HepG2 (cell line): Measurements from ENCODE around the gene ARHGAP23. TPM values are rescaled to one million over a fixed set of nuclear protein-coding genes. Genes with fewer than 3 reads are reported as not detected.

Experiments
- ATAC-seq: fragments of 200-7000 bp; cut with Tn5 transposase; 3 replicates; pipeline ENCODE4 v1.9.1; 2020; ENCODE audit warnings: mild to moderate bottlenecking, moderate library complexity
- BruUV-seq: library from RNA; stranded (reverse); fragments of 400-500 nt; replicated peaks from 2 replicates; lab custom pipeline; 2021; lab: Mats Ljungman, UMichigan
- CTCF ChIA-PET: fragments of 300-600 bp; formaldehyde crosslinking; extraction: SDS; loops from one replicate; lab custom pipeline; 2021; ENCODE audit warnings: low total read pairs, inconsistent platforms, low intra/inter-chr PET ratio; lab: Yijun Ruan, JAX
- POLR2A ChIA-PET: fragments of 350-600 bp; sonication (Branson Sonifier 250); formaldehyde crosslinking; loops from one replicate; lab custom pipeline; 2020; ENCODE audit warnings: antibody characterized with exemption, inconsistent platforms; lab: Yijun Ruan, JAX
- DNase-seq: peaks from one replicate; pipeline ENCODE4 v3.0.0-alpha.2; 2015; ENCODE audit warnings: low spot score
- FAIRE-seq: peaks from 3 replicates; lab custom pipeline; 2011; peaks lifted over from hg19 to GRCh38; lab: Jason Lieb, UNC
- H2AFZ ChIP-seq: one replicate; pipeline ENCODE4 v1.6.1; 2011; ENCODE audit warnings: low read length, inconsistent platforms
- H3K27ac ChIP-seq: fragments of 300-600 bp; 3 replicates; pipeline ENCODE4 v1.8.0; 2011; ENCODE audit warnings: mixed run types, mild to moderate bottlenecking, mixed read lengths, low read length, inconsistent platforms; ENCODE audit not compliant: insufficient read depth; ENCODE audit errors: extremely low read length
- H3K27me3 ChIP-seq, 2 experiments: fragments of 200-600 bp in 1 of 2; 2 replicates in 1 of 2; 3 replicates in 1 of 2; pipeline versions ENCODE4 v1.6.0 to v1.8.0; 2011; ENCODE audit warnings: low read length in 2 of 2, mild to moderate bottlenecking in 2 of 2, moderate library complexity in 2 of 2, inconsistent platforms in 1 of 2; ENCODE audit not compliant: insufficient read depth in 2 of 2, control insufficient read depth in 1 of 2
- H3K36me3 ChIP-seq, 2 experiments: fragments of 200-600 bp in 1 of 2; replicated peaks in 1 of 2; 2 replicates in 1 of 2; 3 replicates in 1 of 2; pipeline versions ENCODE4 v1.5.1 to v1.8.0; 2011; ENCODE audit warnings: low read length in 2 of 2, inconsistent platforms in 1 of 2; ENCODE audit not compliant: insufficient read depth in 2 of 2, control insufficient read depth in 1 of 2
- H3K4me1 ChIP-seq: 2 replicates; pipeline ENCODE4 v1.5.1; 2012; ENCODE audit warnings: low read length, inconsistent platforms; ENCODE audit not compliant: insufficient read depth
- H3K4me2 ChIP-seq: 2 replicates; pipeline ENCODE4 v1.6.0; 2011; ENCODE audit warnings: low read depth, low read length, inconsistent platforms
- H3K4me3 ChIP-seq, 3 experiments: fragments of 200-600 bp in 1 of 3; sonication (generic), shearing (Covaris generic) in 1 of 3; replicated peaks in 1 of 3; 2 replicates each; pipeline ENCODE4 v1.5.1; 2011 to 2016; ENCODE audit warnings: low read length in 3 of 3, inconsistent platforms in 2 of 3, low read depth in 2 of 3, mild to moderate bottlenecking in 2 of 3, control low read depth in 1 of 3, mixed read lengths in 1 of 3; ENCODE audit not compliant: insufficient read depth in 1 of 3
- H3K79me2 ChIP-seq: one replicate; pipeline ENCODE4 v1.6.1; 2011; ENCODE audit warnings: low read length, inconsistent platforms; ENCODE audit not compliant: insufficient read depth
- H3K9ac ChIP-seq: 2 replicates; pipeline ENCODE4 v1.6.0; 2011; ENCODE audit warnings: mild to moderate bottlenecking, low read depth, low read length, inconsistent platforms; ENCODE audit not compliant: insufficient read depth
- H3K9me3 ChIP-seq: 2 replicates; pipeline ENCODE4 v1.5.1; 2012; ENCODE audit warnings: mild to moderate bottlenecking, low read length
- H4K20me1 ChIP-seq: 2 replicates; pipeline ENCODE4 v1.6.0; 2011; ENCODE audit warnings: inconsistent platforms, mild to moderate bottlenecking, low read length, moderate library complexity; ENCODE audit not compliant: insufficient read depth
- CBX5 ChIP-seq: sonication (generic); formaldehyde crosslinking; IDR thresholded peaks from 2 replicates; pipeline ENCODE4 v1.4.0; 2020; ENCODE audit warnings: missing genetic modification reagents, borderline replicate concordance
- DBP ChIP-seq: sonication (generic); formaldehyde crosslinking; IDR thresholded peaks from 2 replicates; pipeline ENCODE4 v1.4.0; 2020; ENCODE audit warnings: missing genetic modification reagents; ENCODE audit errors: not compliant biosample characterization
- HNRNPK ChIP-seq: fragments of 200-400 bp; formaldehyde crosslinking; IDR thresholded peaks from 2 replicates; pipeline ENCODE4 v1.6.1; 2018; ENCODE audit warnings: low read length, low read depth, moderate library complexity, mild to moderate bottlenecking; ENCODE audit not compliant: poor library complexity, severe bottlenecking
- MAFG ChIP-seq: sonication (generic); formaldehyde crosslinking; IDR thresholded peaks from 2 replicates; pipeline ENCODE4 v1.5.1; 2020; ENCODE audit warnings: mild to moderate bottlenecking, missing genetic modification reagents
- MTA1 ChIP-seq: sonication (generic); formaldehyde crosslinking; IDR thresholded peaks from 2 replicates; pipeline ENCODE4 v1.4.0; 2020; ENCODE audit warnings: missing genetic modification reagents, mild to moderate bottlenecking, borderline replicate concordance
- RBM22 ChIP-seq: fragments of 200-400 bp; formaldehyde crosslinking; optimal IDR thresholded peaks from 2 replicates; pipeline ENCODE3; 2017; ENCODE audit warnings: mild to moderate bottlenecking, low read length, moderate library complexity
- TAF1 ChIP-seq: sonication (generic); formaldehyde crosslinking; IDR thresholded peaks from 2 replicates; pipeline ENCODE4 v1.4.0; 2020; ENCODE audit warnings: missing genetic modification reagents
- ZBTB7A ChIP-seq: sonication (generic); formaldehyde crosslinking; IDR thresholded peaks from 2 replicates; pipeline ENCODE4 v1.8.0; 2022; ENCODE audit warnings: mild to moderate bottlenecking, missing genetic modification reagents
- ZFP41 ChIP-seq: sonication (generic); formaldehyde crosslinking; IDR thresholded peaks from 2 replicates; pipeline ENCODE4 v1.4.0; 2020; ENCODE audit warnings: mild to moderate bottlenecking, missing genetic modification reagents, borderline replicate concordance
- ZKSCAN1 ChIP-seq: fragments of 150-350 bp; IDR thresholded peaks from 2 replicates; pipeline ENCODE4 v1.6.1; 2014; ENCODE audit warnings: low read length
- ZMAT3 ChIP-seq: sonication (generic); formaldehyde crosslinking; conservative IDR thresholded peaks from 2 replicates; pipeline ENCODE4 v1.7.0; 2021; ENCODE audit warnings: missing genetic modification reagents
- ZNF234 ChIP-seq: sonication (generic); formaldehyde crosslinking; conservative IDR thresholded peaks from 2 replicates; pipeline ENCODE4 v1.5.1; 2020; ENCODE audit warnings: mild to moderate bottlenecking, missing genetic modification reagents
- ZNF274 ChIP-seq: sonication (generic); formaldehyde crosslinking; IDR thresholded peaks from 2 replicates; pipeline ENCODE4 v1.5.1; 2020; ENCODE audit warnings: mild to moderate bottlenecking, missing genetic modification reagents
- ZNF598 ChIP-seq: sonication (generic); formaldehyde crosslinking; IDR thresholded peaks from 2 replicates; pipeline ENCODE4 v1.5.1; 2020; ENCODE audit warnings: mild to moderate bottlenecking, missing genetic modification reagents, borderline replicate concordance
- ZNF605 ChIP-seq: sonication (generic); formaldehyde crosslinking; IDR thresholded peaks from 2 replicates; pipeline ENCODE4 v1.8.0; 2022; ENCODE audit warnings: mild to moderate bottlenecking, missing genetic modification reagents
- ZNF687 ChIP-seq: sonication (generic); formaldehyde crosslinking; IDR thresholded peaks from 2 replicates; pipeline ENCODE4 v1.5.1; 2020; ENCODE audit warnings: mild to moderate bottlenecking, missing genetic modification reagents, moderate library complexity
- ZNF703 ChIP-seq: sonication (generic); formaldehyde crosslinking; IDR thresholded peaks from 2 replicates; pipeline ENCODE4 v1.5.1; 2020; ENCODE audit warnings: missing genetic modification reagents, mild to moderate bottlenecking, moderate library complexity, borderline replicate concordance
- ZNF782 ChIP-seq: sonication (generic); formaldehyde crosslinking; IDR thresholded peaks from 2 replicates; pipeline ENCODE4 v1.4.0; 2020; ENCODE audit warnings: missing genetic modification reagents, mild to moderate bottlenecking, borderline replicate concordance
- WGBS: methylation state at CpG from one replicate; pipeline ENCODE4 v1.1.6; 2017; ENCODE audit warnings: low lambda C conversion rate; 5-methylcytosine and 5-hydroxymethylcytosine counted together
- in situ Hi-C: cut with HindIII; loops from 2 replicates; pipeline ENCODE4 v1.10.0; 2017; ENCODE audit warnings: low pct_unique_long_range_greater_than_20kb; ENCODE audit not compliant: extremely low pct_ligation_motif_present
- intact Hi-C: fragments of 100-400 bp; cut with micrococcal nuclease; formaldehyde crosslinking; loops from one replicate; pipeline ENCODE4 v1.10.0; 2022; ENCODE audit not compliant: unreplicated experiment
- polyA plus RNA-seq, 8 experiments: library from polyadenylated mRNA; depleted of rRNA in 3 of 8; stranded (reverse) in 7 of 8; unstranded in 1 of 8; fragments of >200 nt; fragmentation: Illumina TruSeq in 4 of 8; extraction: Trizol in 4 of 8; gene quantifications; 2 replicates each; pipeline versions ENCODE4 v1.2.1 to v1.2.3, GENCODE V29; 2011 to 2016; ENCODE audit warnings: low read depth in 4 of 8, missing spikeins in 1 of 8, mixed read lengths in 1 of 8; ENCODE audit not compliant: insufficient read depth in 1 of 8
- total RNA-seq, 5 experiments: library from RNA; depleted of rRNA; stranded (reverse); fragments of >200 nt; fragmentation: Illumina TruSeq; extraction: Trizol; gene quantifications; 2 replicates each; pipeline ENCODE4 v1.2.3, GENCODE V29; 2016; ENCODE audit warnings: low read depth in 1 of 5

ARHGAP23 gene
- total and polyA plus RNA-seq, 2 of the 13 experiments (the other 11 are each of a cell fraction or from before 2014, with no cell fraction given) = 0.03 TPM; not detected in 1

DNA sequence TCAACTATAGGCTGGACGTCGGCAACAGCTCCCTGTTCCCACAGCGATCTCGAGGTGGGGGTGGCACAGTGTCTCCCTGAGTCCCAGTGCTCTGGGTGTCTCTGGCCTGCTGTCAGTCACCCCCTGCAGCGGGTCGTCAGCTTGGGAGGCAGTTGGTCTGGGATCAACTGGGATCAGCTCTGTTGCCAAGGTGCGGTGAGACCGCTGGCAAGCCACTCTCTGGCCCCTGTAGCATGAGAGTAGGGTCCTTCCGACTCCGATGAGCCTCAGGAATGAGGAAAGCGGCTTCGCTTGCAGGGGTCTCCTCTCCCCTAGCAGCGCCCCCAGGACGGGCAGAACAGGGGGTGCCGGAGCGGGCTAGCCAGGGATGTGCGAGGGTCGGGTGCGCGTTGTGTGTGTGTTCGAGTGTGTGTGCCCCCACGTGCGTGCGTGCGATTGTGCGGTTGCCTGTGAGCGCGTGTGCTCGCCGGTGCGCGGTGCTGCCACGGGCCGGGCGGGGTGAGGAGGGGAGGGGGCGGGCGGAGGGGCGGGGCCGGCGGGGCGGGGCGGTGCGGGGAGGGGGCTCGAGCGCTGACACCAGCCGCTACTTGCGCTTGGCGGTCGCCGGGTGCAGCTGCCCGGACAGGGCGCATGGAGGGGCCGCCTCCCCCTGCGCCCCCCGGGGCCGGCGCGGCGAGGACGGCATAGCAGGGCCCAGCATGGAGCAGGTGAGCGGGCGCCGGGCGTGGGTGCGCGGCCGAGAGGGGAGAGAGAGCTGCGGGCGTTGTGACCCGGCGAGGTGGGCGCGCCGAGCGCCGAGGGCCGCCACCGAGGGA lies 9.4 kb upstream of the ARHGAP23 start:
- WGBS = 8% methylated on average over 44 of the region's 78 CpGs
- no peak; the same call in 2 of the 3 replicates for ATAC-seq
- Histone ChIP-seq H2AFZ (no peak overlapping the region), H3K27me3 (peaks cover 23 to 62% of the 10 kb centered on the region in 2 experiments), H3K4me3 (peak overlapping the region in 2 of 3 experiments; percentile 18 to 65; a peak in 2 of 6 replicates), H3K4me2 (peak overlapping the region; percentile 67), H3K27ac (no peak overlapping the region), H3K4me1 (peaks cover 34% of the 10 kb centered on the region), H3K36me3 (no peaks in the 10 kb centered on the region), H3K79me2 (no peaks in the 10 kb centered on the region), H3K9ac (no peak overlapping the region), H3K9me3 (no peaks in the 10 kb centered on the region), H4K20me1 (no peaks in the 10 kb centered on the region)
- intact Hi-C loops = no loop called here
- ChIA-PET CTCF (no interaction called here), POLR2A (interaction anchor here (0.5 to 2.1 kb wide), 2 partner anchors 21 to 67 kb away, joined by 3 to 7 read pairs; partner anchors contain the start of gene SOCS7)
- no TSS peak for BruUV-seq
- in situ Hi-C loops = no loop called here
- no peak for FAIRE-seq
- no peak for DNase-seq
- TF ChIP-seq MTA1 (CRISPR knock-in tag) = 0 out of 2 replicates have a peak, but pooled peaks have one; percentile 19
- TF ChIP-seq ZNF234 (CRISPR knock-in tag) = no peak
- no peak for TF ChIP-seq ZNF605 (CRISPR knock-in tag)
- TF ChIP-seq ZFP41 = no peak
- TF ChIP-seq ZNF598 = no peak
- 0 out of 2 replicates have a peak, but pooled peaks have one; percentile 30 for TF ChIP-seq ZNF274 (CRISPR knock-in tag)
- TF ChIP-seq ZNF703 (CRISPR knock-in tag) = no peak
- 0 out of 2 replicates have a peak, but pooled peaks have one; percentile 35 for TF ChIP-seq ZNF782
- TF ChIP-seq CBX5 = no peak
- TF ChIP-seq MAFG (CRISPR knock-in tag) = no peak
- no peak for TF ChIP-seq ZMAT3 (CRISPR knock-in tag)
- no peak for TF ChIP-seq TAF1 (CRISPR knock-in tag)
- TF ChIP-seq DBP (CRISPR knock-in tag) = no peak
- TF ChIP-seq HNRNPK = peak; percentile 58
- 0 out of 2 replicates have a peak, but pooled peaks have one; percentile 48 for TF ChIP-seq ZBTB7A (CRISPR knock-in tag)
- no peak for TF ChIP-seq RBM22
- TF ChIP-seq ZNF687 (CRISPR knock-in tag) = peak; percentile 28; the same call in 1 of the 2 replicates
- no peak for TF ChIP-seq ZKSCAN1
